ENCODE results near the gene NKTR. TPM values are rescaled to one million over a fixed set of nuclear protein-coding genes. Genes with fewer than 3 reads are reported as not detected.

The NKTR gene
- total and polyA plus RNA-seq, 2 experiments from 2014 or later: 81.3 to 117 TPM

DNA sequence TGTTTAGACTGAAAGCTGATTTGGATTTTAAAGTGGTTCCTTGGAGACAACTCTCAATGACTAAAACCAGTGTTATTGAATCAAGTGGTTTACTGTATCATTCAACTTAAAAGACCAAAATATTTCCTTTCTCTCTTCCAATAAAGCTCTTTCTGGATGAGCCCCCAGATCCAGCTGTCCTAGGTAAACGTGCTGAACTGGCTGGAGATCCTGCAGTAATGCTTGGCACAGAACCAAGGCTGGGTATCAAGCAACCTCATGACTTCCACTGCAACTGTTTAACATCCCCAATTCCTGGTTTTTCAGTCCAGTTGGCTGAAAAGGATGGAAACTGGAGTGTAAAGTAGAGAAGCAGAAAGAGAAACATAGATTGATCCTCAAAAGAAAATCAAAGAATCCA, 47.7 kb upstream of the NKTR start (continued):
- TF ChIP-seq, protein P1, sequence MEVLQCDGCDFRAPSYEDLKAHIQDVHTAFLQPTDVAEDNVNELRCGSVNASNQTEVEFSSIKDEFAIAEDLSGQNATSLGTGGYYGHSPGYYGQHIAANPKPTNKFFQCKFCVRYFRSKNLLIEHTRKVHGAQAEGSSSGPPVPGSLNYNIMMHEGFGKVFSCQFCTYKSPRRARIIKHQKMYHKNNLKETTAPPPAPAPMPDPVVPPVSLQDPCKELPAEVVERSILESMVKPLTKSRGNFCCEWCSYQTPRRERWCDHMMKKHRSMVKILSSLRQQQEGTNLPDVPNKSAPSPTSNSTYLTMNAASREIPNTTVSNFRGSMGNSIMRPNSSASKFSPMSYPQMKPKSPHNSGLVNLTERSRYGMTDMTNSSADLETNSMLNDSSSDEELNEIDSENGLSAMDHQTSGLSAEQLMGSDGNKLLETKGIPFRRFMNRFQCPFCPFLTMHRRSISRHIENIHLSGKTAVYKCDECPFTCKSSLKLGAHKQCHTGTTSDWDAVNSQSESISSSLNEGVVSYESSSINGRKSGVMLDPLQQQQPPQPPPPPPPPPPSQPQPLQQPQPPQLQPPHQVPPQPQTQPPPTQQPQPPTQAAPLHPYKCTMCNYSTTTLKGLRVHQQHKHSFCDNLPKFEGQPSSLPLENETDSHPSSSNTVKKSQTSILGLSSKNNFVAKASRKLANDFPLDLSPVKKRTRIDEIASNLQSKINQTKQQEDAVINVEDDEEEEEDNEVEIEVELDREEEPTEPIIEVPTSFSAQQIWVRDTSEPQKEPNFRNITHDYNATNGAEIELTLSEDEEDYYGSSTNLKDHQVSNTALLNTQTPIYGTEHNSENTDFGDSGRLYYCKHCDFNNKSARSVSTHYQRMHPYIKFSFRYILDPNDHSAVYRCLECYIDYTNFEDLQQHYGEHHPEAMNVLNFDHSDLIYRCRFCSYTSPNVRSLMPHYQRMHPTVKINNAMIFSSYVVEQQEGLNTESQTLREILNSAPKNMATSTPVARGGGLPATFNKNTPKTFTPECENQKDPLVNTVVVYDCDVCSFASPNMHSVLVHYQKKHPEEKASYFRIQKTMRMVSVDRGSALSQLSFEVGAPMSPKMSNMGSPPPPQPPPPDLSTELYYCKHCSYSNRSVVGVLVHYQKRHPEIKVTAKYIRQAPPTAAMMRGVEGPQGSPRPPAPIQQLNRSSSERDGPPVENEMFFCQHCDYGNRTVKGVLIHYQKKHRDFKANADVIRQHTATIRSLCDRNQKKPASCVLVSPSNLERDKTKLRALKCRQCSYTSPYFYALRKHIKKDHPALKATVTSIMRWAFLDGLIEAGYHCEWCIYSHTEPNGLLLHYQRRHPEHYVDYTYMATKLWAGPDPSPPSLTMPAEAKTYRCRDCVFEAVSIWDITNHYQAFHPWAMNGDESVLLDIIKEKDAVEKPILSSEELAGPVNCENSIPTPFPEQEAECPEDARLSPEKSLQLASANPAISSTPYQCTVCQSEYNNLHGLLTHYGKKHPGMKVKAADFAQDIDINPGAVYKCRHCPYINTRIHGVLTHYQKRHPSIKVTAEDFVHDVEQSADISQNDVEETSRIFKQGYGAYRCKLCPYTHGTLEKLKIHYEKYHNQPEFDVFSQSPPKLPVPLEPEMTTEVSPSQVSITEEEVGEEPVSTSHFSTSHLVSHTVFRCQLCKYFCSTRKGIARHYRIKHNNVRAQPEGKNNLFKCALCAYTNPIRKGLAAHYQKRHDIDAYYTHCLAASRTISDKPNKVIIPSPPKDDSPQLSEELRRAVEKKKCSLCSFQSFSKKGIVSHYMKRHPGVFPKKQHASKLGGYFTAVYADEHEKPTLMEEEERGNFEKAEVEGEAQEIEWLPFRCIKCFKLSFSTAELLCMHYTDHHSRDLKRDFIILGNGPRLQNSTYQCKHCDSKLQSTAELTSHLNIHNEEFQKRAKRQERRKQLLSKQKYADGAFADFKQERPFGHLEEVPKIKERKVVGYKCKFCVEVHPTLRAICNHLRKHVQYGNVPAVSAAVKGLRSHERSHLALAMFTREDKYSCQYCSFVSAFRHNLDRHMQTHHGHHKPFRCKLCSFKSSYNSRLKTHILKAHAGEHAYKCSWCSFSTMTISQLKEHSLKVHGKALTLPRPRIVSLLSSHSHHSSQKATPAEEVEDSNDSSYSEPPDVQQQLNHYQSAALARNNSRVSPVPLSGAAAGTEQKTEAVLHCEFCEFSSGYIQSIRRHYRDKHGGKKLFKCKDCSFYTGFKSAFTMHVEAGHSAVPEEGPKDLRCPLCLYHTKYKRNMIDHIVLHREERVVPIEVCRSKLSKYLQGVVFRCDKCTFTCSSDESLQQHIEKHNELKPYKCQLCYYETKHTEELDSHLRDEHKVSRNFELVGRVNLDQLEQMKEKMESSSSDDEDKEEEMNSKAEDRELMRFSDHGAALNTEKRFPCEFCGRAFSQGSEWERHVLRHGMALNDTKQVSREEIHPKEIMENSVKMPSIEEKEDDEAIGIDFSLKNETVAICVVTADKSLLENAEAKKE (CRISPR knock-in tag; IDR thresholded peaks at IDR 0.05): no peak
- TF ChIP-seq NANOG (IDR thresholded peaks at IDR 0.05; ENCODE audit: borderline replicate concordance): no peak
- no peak for TF ChIP-seq ZNF331 (CRISPR knock-in tag; IDR thresholded peaks at IDR 0.05; ENCODE audit: low read depth)
- no peak for TF ChIP-seq ZNF114 (CRISPR knock-in tag; IDR thresholded peaks at IDR 0.05)
- TF ChIP-seq, protein P2, sequence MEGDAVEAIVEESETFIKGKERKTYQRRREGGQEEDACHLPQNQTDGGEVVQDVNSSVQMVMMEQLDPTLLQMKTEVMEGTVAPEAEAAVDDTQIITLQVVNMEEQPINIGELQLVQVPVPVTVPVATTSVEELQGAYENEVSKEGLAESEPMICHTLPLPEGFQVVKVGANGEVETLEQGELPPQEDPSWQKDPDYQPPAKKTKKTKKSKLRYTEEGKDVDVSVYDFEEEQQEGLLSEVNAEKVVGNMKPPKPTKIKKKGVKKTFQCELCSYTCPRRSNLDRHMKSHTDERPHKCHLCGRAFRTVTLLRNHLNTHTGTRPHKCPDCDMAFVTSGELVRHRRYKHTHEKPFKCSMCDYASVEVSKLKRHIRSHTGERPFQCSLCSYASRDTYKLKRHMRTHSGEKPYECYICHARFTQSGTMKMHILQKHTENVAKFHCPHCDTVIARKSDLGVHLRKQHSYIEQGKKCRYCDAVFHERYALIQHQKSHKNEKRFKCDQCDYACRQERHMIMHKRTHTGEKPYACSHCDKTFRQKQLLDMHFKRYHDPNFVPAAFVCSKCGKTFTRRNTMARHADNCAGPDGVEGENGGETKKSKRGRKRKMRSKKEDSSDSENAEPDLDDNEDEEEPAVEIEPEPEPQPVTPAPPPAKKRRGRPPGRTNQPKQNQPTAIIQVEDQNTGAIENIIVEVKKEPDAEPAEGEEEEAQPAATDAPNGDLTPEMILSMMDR (conservative IDR thresholded peaks at IDR 0.05; ENCODE audit: low read depth in 2 of 2): no peak
- TF ChIP-seq STAT1 (IDR thresholded peaks at IDR 0.05; ENCODE audit: unreplicated experiment): no peak
- no peak for TF ChIP-seq POLR2AphosphoS5 (IDR thresholded peaks at IDR 0.05; ENCODE audit: low read depth)
- TF ChIP-seq, protein P3, sequence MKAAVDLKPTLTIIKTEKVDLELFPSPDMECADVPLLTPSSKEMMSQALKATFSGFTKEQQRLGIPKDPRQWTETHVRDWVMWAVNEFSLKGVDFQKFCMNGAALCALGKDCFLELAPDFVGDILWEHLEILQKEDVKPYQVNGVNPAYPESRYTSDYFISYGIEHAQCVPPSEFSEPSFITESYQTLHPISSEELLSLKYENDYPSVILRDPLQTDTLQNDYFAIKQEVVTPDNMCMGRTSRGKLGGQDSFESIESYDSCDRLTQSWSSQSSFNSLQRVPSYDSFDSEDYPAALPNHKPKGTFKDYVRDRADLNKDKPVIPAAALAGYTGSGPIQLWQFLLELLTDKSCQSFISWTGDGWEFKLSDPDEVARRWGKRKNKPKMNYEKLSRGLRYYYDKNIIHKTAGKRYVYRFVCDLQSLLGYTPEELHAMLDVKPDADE (IDR thresholded peaks at IDR 0.05): no peak
- TF ChIP-seq EZH2phosphoT487 (IDR thresholded peaks at IDR 0.05; ENCODE audit: unreplicated experiment): no peak

Data from GM23338 (cell line).